Osteocyte (in vitro differentiated cells): ENCODE data around the gene VPS13D. TPM values are rescaled to one million over a fixed set of nuclear protein-coding genes. Genes with fewer than 3 reads are reported as not detected.
A peak's percentile ranks its signal among the peaks of the same experiment; 100 is the strongest.

ENCODE experiments used
- DNase-seq: peaks from one replicate; pipeline ENCODE4 v3.0.0; 2021; ENCODE audit warnings: mixed read lengths; ENCODE audit not compliant: unreplicated experiment; ENCODE audit errors: extremely low spot score
- H3K27ac Mint-ChIP-seq: one replicate; pipeline ENCODE4 v1.8.0; 2021; ENCODE audit warnings: mild to moderate bottlenecking, mixed read lengths; ENCODE audit not compliant: unreplicated experiment
- H3K27me3 Mint-ChIP-seq: one replicate; pipeline ENCODE4 v1.8.0; 2021; ENCODE audit warnings: mixed read lengths; ENCODE audit not compliant: unreplicated experiment
- H3K36me3 Mint-ChIP-seq: one replicate; pipeline ENCODE4 v1.8.0; 2021; ENCODE audit warnings: mixed read lengths; ENCODE audit not compliant: unreplicated experiment
- H3K4me1 Mint-ChIP-seq: one replicate; pipeline ENCODE4 v1.8.0; 2021; ENCODE audit warnings: mixed read lengths; ENCODE audit not compliant: unreplicated experiment
- H3K4me3 Mint-ChIP-seq: one replicate; pipeline ENCODE4 v1.8.0; 2021; ENCODE audit warnings: mild to moderate bottlenecking, moderate library complexity, mixed read lengths; ENCODE audit not compliant: unreplicated experiment
- H3K9me3 Mint-ChIP-seq: one replicate; pipeline ENCODE4 v1.8.0; 2021; ENCODE audit warnings: mixed read lengths; ENCODE audit not compliant: unreplicated experiment
- CTCF ChIP-seq: fragments of 200-600 bp; sonication (generic); IDR thresholded peaks from 2 replicates; pipeline ENCODE4 v1.5.0; 2021; ENCODE audit warnings: antibody characterized with exemption, mild to moderate bottlenecking, moderate library complexity
- total RNA-seq: library from RNA; stranded (reverse); gene quantifications from 2 replicates; pipeline ENCODE4 v1.2.1, GENCODE V29; 2021

The VPS13D gene
- total RNA-seq, 1 donor from 2014 or later: 41.1 TPM

GRCh38 chr1:12186679-12186985, 43.2 kb upstream of the VPS13D start:
- H3K27me3 Mint-ChIP-seq: peaks cover 3% of the 10 kb centered on the region
- H3K4me1 Mint-ChIP-seq: peaks cover 58% of the 10 kb centered on the region
- no peak for TF ChIP-seq CTCF
- H3K27ac Mint-ChIP-seq: peak overlapping the region; percentile 18
- DNase-seq: no peak
- no peak overlapping the region for H3K4me3 Mint-ChIP-seq
- no peaks in the 10 kb centered on the region for H3K9me3 Mint-ChIP-seq
- H3K36me3 Mint-ChIP-seq: no peaks in the 10 kb centered on the region

GRCh38 chr1:12188115-12188514, 41.7 kb upstream of the VPS13D start:
- Mint-ChIP-seq H3K27ac (no peak overlapping the region), H3K9me3 (no peaks in the 10 kb centered on the region), H3K4me3 (no peak overlapping the region), H3K36me3 (no peaks in the 10 kb centered on the region), H3K27me3 (peaks cover 3% of the 10 kb centered on the region), H3K4me1 (peaks cover 65% of the 10 kb centered on the region)
- DNase-seq: no peak
- no peak for TF ChIP-seq CTCF

- Mint-ChIP-seq H3K4me1 (peaks cover 60% of the 10 kb centered on the region), H3K4me3 (no peak overlapping the region), H3K27me3 (peaks cover 3% of the 10 kb centered on the region), H3K9me3 (no peaks in the 10 kb centered on the region), H3K27ac (no peak overlapping the region), H3K36me3 (no peaks in the 10 kb centered on the region)
- TF ChIP-seq CTCF: no peak
- no peak for DNase-seq
These were observed 41.0 kb upstream of the VPS13D start for GRCh38 chr1:12188657-12189327.

- no peaks in the 10 kb centered on the region for H3K36me3 Mint-ChIP-seq
- TF ChIP-seq CTCF: no peak
- no peak for DNase-seq
- H3K27ac Mint-ChIP-seq: no peak overlapping the region
- no peaks in the 10 kb centered on the region for H3K9me3 Mint-ChIP-seq
- peaks cover 3% of the 10 kb centered on the region for H3K27me3 Mint-ChIP-seq
- H3K4me3 Mint-ChIP-seq: no peak overlapping the region
- H3K4me1 Mint-ChIP-seq: peaks cover 55% of the 10 kb centered on the region
These were observed 40.5 kb upstream of the VPS13D start for GRCh38 chr1:12189328-12189682.

- DNase-seq: no peak
- no peak for TF ChIP-seq CTCF
- H3K36me3 Mint-ChIP-seq: no peaks in the 10 kb centered on the region
- no peak overlapping the region for H3K27ac Mint-ChIP-seq
- no peak overlapping the region for H3K4me3 Mint-ChIP-seq
- no peaks in the 10 kb centered on the region for H3K9me3 Mint-ChIP-seq
- peaks cover 34% of the 10 kb centered on the region for H3K4me1 Mint-ChIP-seq
- H3K27me3 Mint-ChIP-seq: peaks cover 3% of the 10 kb centered on the region
These were observed 38.4 kb upstream of the VPS13D start for GRCh38 chr1:12191242-12192032.
